ENCODE results near the gene ZDHHC13. TPM values are rescaled to one million over a fixed set of nuclear protein-coding genes. Genes with fewer than 3 reads are reported as not detected.

ZDHHC13 gene
- total and polyA plus RNA-seq, 12 donors: 6.5 to 30.7 (median 9.0) TPM

GRCh38 chr11:19176629-19177186 is 59.7 kb downstream of the ZDHHC13 start:
- no peak overlapping the region for H3K27ac ChIP-seq
- intact Hi-C loops (cut with DNase I): no loop called here
- H3K36me3 ChIP-seq (replicated peaks in 1 of 2): peaks cover 0 to 12% of the 10 kb centered on the region in 2 donors
- H3K9me3 ChIP-seq (replicated peaks in 1 of 3): no peaks in the 10 kb centered on the region
- H3K4me1 ChIP-seq (replicated peaks in 1 of 2): peaks cover 10 to 13% of the 10 kb centered on the region in 2 donors
- 21 to 43% (median 33%) methylated on average over 2 of the region's 2 CpGs for WGBS, 4 donors
- TF ChIP-seq POLR2A (IDR thresholded peaks at IDR 0.05) (no peak), CTCF (IDR thresholded peaks at IDR 0.05) (no peak)
- H3K27me3 ChIP-seq: no peaks in the 10 kb centered on the region
- no peak overlapping the region for H3K4me3 ChIP-seq
- DNase-seq: peak in 2 of 7 donors; percentile 48 to 49

- intact Hi-C loops (cut with DNase I): no loop called here
- no peak for DNase-seq
- TF ChIP-seq CTCF (IDR thresholded peaks at IDR 0.05) (no peak), POLR2A (IDR thresholded peaks at IDR 0.05) (no peak)
- no peak overlapping the region for H3K27ac ChIP-seq
- H3K4me1 ChIP-seq (replicated peaks in 1 of 2): peaks cover 3 to 4% of the 10 kb centered on the region in 2 donors
- 78 to 87% (median 81%) methylated on average over 5 of the region's 5 CpGs for WGBS, 4 donors
- H3K4me3 ChIP-seq: no peak overlapping the region
- no peaks in the 10 kb centered on the region for H3K9me3 ChIP-seq (replicated peaks in 1 of 3)
- H3K36me3 ChIP-seq (replicated peaks in 1 of 2): no peaks in the 10 kb centered on the region
- no peaks in the 10 kb centered on the region for H3K27me3 ChIP-seq
These were observed 64.7 kb downstream of the ZDHHC13 start for GRCh38 chr11:19181531-19182261.

DNA sequence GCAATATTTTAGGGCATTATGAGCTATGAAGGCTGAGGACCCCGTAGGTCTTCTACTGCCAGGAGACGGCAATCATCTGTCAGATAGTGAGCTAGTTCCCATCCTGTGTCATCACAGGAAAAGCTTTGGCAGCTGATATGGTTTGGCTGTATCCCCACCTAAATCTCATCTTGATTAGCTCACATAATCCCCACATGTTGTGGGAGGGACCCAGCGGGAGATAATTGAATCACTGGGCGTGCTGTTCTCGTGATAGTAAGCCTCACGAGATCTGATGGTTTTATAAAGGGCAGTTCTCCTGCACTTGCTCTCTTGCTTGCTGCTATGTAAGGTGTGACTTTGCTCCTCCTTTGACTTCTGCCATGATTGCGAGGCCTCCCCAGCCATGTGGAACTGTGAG is 66.7 kb downstream of the ZDHHC13 start:
- DNase-seq: no peak
- Histone ChIP-seq H3K4me3 (no peak overlapping the region), H3K4me1 (replicated peaks in 1 of 2) (no peaks in the 10 kb centered on the region), H3K27ac (no peak overlapping the region), H3K9me3 (replicated peaks in 1 of 3) (no peaks in the 10 kb centered on the region), H3K27me3 (no peaks in the 10 kb centered on the region), H3K36me3 (replicated peaks in 1 of 2) (no peaks in the 10 kb centered on the region)
- TF ChIP-seq CTCF (IDR thresholded peaks at IDR 0.05) (no peak), POLR2A (IDR thresholded peaks at IDR 0.05) (no peak)
- WGBS, 4 donors: 88 to 90% (median 90%) methylated on average over 7 of the region's 7 CpGs
- intact Hi-C loops (cut with DNase I): no loop called here

DNA sequence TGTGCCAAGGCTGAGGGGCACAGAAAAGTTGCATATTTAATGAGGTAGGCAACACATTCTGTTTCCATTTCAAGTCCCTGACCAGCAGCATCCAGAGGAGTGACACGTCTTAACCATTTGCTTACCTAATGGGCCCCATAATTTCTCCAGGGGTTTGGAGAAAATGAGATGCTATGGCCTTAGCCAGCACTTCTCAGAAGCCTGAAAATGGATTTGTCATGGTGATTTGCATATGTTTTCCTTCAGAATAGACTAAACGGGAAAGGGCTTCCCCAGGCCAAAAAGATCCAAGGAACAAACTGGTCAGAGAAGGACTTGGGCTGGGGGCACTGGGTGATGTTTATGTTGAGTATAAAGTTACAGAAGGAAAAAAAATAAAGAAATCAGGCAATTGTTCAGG is 68.1 kb downstream of the ZDHHC13 start:
- Histone ChIP-seq H3K36me3 (replicated peaks in 1 of 2) (no peaks in the 10 kb centered on the region), H3K4me1 (replicated peaks in 1 of 2) (no peaks in the 10 kb centered on the region), H3K4me3 (no peak overlapping the region), H3K27me3 (no peaks in the 10 kb centered on the region), H3K9me3 (replicated peaks in 1 of 3) (no peaks in the 10 kb centered on the region), H3K27ac (no peak overlapping the region)
- no peak for DNase-seq
- 70 to 74% (median 72%) methylated on average over 2 of the region's 2 CpGs for WGBS, 4 donors
- no peak for TF ChIP-seq CTCF (IDR thresholded peaks at IDR 0.05)
- no peak for TF ChIP-seq POLR2A (IDR thresholded peaks at IDR 0.05)
- intact Hi-C loops (cut with DNase I): no loop called here

Data from adrenal gland (tissue), 12 donors.